Measurements from ENCODE around the gene MYH14. TPM values are rescaled to one million over a fixed set of nuclear protein-coding genes. Genes with fewer than 3 reads are reported as not detected.

The MYH14 gene
- total and polyA plus RNA-seq, 2 of the 13 experiments (the other 11 are each of a cell fraction or from before 2014, with no cell fraction given) = 5.5 to 5.8 TPM

DNA sequence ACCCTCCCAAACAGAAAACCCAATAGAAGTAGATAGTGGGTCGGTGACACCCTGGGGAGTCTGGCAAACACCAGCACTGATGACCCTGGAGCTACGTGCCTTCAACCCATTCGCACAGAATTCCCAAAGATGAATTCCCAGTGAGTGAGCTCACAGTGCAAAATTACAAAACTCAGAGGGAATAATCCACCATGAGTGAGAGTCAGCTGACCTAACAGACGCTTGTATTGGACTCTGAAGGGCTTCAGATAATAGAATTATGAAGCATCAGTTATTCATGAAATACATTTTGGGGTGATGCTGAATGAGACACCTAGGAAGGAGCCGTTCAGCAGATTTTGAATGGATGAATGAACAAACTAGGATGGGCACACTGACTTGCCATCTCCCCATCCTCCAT is 85.5 kb downstream of the MYH14 start:
- no peak for DNase-seq (ENCODE audit: low spot score)
- TF ChIP-seq TOE1 (CRISPR knock-in tag; IDR thresholded peaks at IDR 0.05) = no peak
- no peak for TF ChIP-seq ZNF564 (CRISPR knock-in tag; IDR thresholded peaks at IDR 0.05)
- no peak for TF ChIP-seq GATAD1 (CRISPR knock-in tag; IDR thresholded peaks at IDR 0.05)
- no peak for TF ChIP-seq ZNF264 (CRISPR knock-in tag; IDR thresholded peaks at IDR 0.05)
- no peak for TF ChIP-seq ZFAT (CRISPR knock-in tag; conservative IDR thresholded peaks at IDR 0.05)
- TF ChIP-seq, protein P1, sequence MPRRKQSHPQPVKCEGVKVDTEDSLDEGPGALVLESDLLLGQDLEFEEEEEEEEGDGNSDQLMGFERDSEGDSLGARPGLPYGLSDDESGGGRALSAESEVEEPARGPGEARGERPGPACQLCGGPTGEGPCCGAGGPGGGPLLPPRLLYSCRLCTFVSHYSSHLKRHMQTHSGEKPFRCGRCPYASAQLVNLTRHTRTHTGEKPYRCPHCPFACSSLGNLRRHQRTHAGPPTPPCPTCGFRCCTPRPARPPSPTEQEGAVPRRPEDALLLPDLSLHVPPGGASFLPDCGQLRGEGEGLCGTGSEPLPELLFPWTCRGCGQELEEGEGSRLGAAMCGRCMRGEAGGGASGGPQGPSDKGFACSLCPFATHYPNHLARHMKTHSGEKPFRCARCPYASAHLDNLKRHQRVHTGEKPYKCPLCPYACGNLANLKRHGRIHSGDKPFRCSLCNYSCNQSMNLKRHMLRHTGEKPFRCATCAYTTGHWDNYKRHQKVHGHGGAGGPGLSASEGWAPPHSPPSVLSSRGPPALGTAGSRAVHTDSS (CRISPR knock-in tag; conservative IDR thresholded peaks at IDR 0.05) = no peak
- TF ChIP-seq ZNF616 (CRISPR knock-in tag; IDR thresholded peaks at IDR 0.05; ENCODE audit: low read depth) = no peak
- TF ChIP-seq REPIN1 (CRISPR knock-in tag; IDR thresholded peaks at IDR 0.05; ENCODE audit: borderline replicate concordance, low read depth) = no peak
- TF ChIP-seq, protein P2, sequence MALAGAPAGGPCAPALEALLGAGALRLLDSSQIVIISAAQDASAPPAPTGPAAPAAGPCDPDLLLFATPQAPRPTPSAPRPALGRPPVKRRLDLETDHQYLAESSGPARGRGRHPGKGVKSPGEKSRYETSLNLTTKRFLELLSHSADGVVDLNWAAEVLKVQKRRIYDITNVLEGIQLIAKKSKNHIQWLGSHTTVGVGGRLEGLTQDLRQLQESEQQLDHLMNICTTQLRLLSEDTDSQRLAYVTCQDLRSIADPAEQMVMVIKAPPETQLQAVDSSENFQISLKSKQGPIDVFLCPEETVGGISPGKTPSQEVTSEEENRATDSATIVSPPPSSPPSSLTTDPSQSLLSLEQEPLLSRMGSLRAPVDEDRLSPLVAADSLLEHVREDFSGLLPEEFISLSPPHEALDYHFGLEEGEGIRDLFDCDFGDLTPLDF (CRISPR knock-in tag; IDR thresholded peaks at IDR 0.05) = no peak
- TF ChIP-seq SOX6 (IDR thresholded peaks at IDR 0.05) = no peak
- no peak for TF ChIP-seq SOX6 (CRISPR knock-in tag; IDR thresholded peaks at IDR 0.05)
- no peak for TF ChIP-seq ZNF780A (CRISPR knock-in tag; IDR thresholded peaks at IDR 0.05)
- TF ChIP-seq, protein P3, sequence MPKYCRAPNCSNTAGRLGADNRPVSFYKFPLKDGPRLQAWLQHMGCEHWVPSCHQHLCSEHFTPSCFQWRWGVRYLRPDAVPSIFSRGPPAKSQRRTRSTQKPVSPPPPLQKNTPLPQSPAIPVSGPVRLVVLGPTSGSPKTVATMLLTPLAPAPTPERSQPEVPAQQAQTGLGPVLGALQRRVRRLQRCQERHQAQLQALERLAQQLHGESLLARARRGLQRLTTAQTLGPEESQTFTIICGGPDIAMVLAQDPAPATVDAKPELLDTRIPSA (CRISPR knock-in tag; IDR thresholded peaks at IDR 0.05; ENCODE audit: borderline replicate concordance) = no peak
- TF ChIP-seq ATRX (CRISPR knock-in tag; IDR thresholded peaks at IDR 0.05; ENCODE audit: borderline replicate concordance) = no peak
- no peak for TF ChIP-seq ZNF343 (CRISPR knock-in tag; IDR thresholded peaks at IDR 0.05)
- H3K4me2 ChIP-seq (ENCODE audit: low read depth, low read length) = no peak overlapping the region
- POLR2A ChIA-PET = no interaction called here
- no peaks in the 10 kb centered on the region for H4K20me1 ChIP-seq (ENCODE audit: insufficient read depth, low read length)
- no TSS peak for BruUV-seq (replicated peaks)
- H2AFZ ChIP-seq (ENCODE audit: low read length) = no peak overlapping the region
- WGBS (ENCODE audit: low lambda C conversion rate) = 92% methylated on average over 5 of the region's 5 CpGs
- H3K79me2 ChIP-seq (ENCODE audit: insufficient read depth, low read length) = no peaks in the 10 kb centered on the region
- peaks cover 3% of the 10 kb centered on the region; the same call in 1 of the 2 replicates for H3K9me3 ChIP-seq (ENCODE audit: low read length)
- no peak overlapping the region for H3K27ac ChIP-seq (ENCODE audit: extremely low read length, insufficient read depth, low read length)
- peaks cover 1 to 11% of the 10 kb centered on the region in 2 experiments; a peak in 2 of 5 replicates for H3K36me3 ChIP-seq (replicated peaks in 1 of 2; ENCODE audit: control insufficient read depth in 1 of 2, insufficient read depth in 2 of 2, low read length in 2 of 2)
- no peak overlapping the region for H3K4me3 ChIP-seq (replicated peaks in 1 of 3; ENCODE audit: insufficient read depth in 1 of 3, low read depth in 2 of 3, low read length in 3 of 3)
- H3K27me3 ChIP-seq (ENCODE audit: control insufficient read depth in 1 of 2, insufficient read depth in 2 of 2, low read length in 2 of 2) = no peaks in the 10 kb centered on the region
- no peak for FAIRE-seq
- CTCF ChIA-PET (ENCODE audit: low intra/inter-chr PET ratio, low total read pairs) = no interaction called here
- in situ Hi-C loops (cut with HindIII; ENCODE audit: extremely low pct_ligation_motif_present, low pct_unique_long_range_greater_than_20kb) = no loop called here
- H3K4me1 ChIP-seq (ENCODE audit: insufficient read depth, low read length) = no peaks in the 10 kb centered on the region
- intact Hi-C loops (cut with micrococcal nuclease; ENCODE audit: unreplicated experiment) = no loop called here
- no peak overlapping the region for H3K9ac ChIP-seq (ENCODE audit: insufficient read depth, low read depth, low read length)
- ATAC-seq = no peak
